ENCODE results near the gene POU3F3. TPM values are rescaled to one million over a fixed set of nuclear protein-coding genes. Genes with fewer than 3 reads are reported as not detected.

Gene POU3F3
- polyA plus RNA-seq, 3 donors: not detected

DNA sequence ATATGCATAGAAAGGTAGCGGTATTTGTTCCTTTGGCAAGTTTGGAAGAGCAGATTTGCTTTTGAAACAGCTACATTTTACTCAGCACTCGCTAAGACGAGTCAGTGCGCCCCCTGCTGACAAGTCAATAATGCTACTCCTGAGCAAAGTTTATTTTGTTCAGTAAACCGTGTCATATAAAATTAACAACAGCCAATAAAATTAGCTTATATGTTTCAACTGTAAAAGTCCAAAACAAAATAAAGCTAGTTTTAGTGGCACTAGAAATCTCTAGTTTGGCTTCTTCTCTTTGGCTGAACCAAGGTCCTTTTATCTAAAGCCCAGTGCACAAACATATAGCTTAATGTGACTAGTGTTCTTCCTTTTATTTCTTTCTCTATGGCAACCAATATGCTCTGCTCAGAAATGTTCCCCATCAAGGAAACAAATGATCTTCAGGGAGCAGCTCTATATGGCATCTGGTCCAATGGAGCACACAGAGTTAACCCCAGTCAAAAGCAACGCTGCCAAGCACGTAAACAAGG is 4.2 kb upstream of the POU3F3 start:
- Mint-ChIP-seq H3K4me1 (peaks cover 53% of the 10 kb centered on the region), H3K9me3 (peaks cover 0 to 32% (median 18%) of the 10 kb centered on the region in 7 donors), H3K27me3 (ENCODE audit: low read depth in 3 of 3) (peaks cover 96 to 100% (median 98%) of the 10 kb centered on the region in 3 donors), H3K27ac (no peak overlapping the region), H3K4me3 (peak overlapping the region in 1 of 2 donors; percentile 82), H3K36me3 (peaks cover 16 to 26% of the 10 kb centered on the region in 2 donors)
- intact Hi-C loops (cut with micrococcal nuclease): loop anchor here (5.0 kb wide), 1 partner anchor 407 kb away; no protein-coding TSS in a partner anchor
- peaks cover 88 to 97% of the 10 kb centered on the region in 2 donors for H3K27me3 ChIP-seq (ENCODE audit: control insufficient read depth in 2 of 2, insufficient read depth in 2 of 2, low read length in 2 of 2)
- peaks cover 30 to 38% of the 10 kb centered on the region in 2 donors for H3K4me1 ChIP-seq (ENCODE audit: control insufficient read depth in 1 of 2, insufficient read depth in 2 of 2, low read length in 2 of 2)
- 4% methylated on average over 4 of the region's 7 CpGs for WGBS (ENCODE audit: insufficient coverage)
- H2AFZ ChIP-seq (ENCODE audit: insufficient read depth, low read depth, low read length, poor library complexity, severe bottlenecking): no peak overlapping the region
- no peak overlapping the region for H3K27ac ChIP-seq (ENCODE audit: low read depth in 1 of 2, low read length in 2 of 2)
- no peak overlapping the region for H3K4me2 ChIP-seq (replicated peaks; ENCODE audit: extremely low read depth, low read length, poor library complexity, severe bottlenecking)
- no peaks in the 10 kb centered on the region for H3K79me2 ChIP-seq (ENCODE audit: insufficient read depth, low read length)
- H3K36me3 ChIP-seq (replicated peaks in 1 of 2; ENCODE audit: control insufficient read depth in 1 of 2, insufficient read depth in 2 of 2, low read length in 2 of 2): no peaks in the 10 kb centered on the region
- H3K4me3 ChIP-seq (replicated peaks in 1 of 3; ENCODE audit: low read depth in 2 of 3, low read length in 3 of 3): no peak overlapping the region
- H3K9me3 ChIP-seq (replicated peaks in 1 of 2; ENCODE audit: control insufficient read depth in 1 of 2, insufficient read depth in 1 of 2, low read length in 2 of 2): peaks cover 0 to 44% of the 10 kb centered on the region in 2 donors
- no peaks in the 10 kb centered on the region for H4K20me1 ChIP-seq (ENCODE audit: insufficient read depth, low read length)
- peak; percentile 51 to 69 (median 66) for DNase-seq
- TF ChIP-seq, protein P1, sequence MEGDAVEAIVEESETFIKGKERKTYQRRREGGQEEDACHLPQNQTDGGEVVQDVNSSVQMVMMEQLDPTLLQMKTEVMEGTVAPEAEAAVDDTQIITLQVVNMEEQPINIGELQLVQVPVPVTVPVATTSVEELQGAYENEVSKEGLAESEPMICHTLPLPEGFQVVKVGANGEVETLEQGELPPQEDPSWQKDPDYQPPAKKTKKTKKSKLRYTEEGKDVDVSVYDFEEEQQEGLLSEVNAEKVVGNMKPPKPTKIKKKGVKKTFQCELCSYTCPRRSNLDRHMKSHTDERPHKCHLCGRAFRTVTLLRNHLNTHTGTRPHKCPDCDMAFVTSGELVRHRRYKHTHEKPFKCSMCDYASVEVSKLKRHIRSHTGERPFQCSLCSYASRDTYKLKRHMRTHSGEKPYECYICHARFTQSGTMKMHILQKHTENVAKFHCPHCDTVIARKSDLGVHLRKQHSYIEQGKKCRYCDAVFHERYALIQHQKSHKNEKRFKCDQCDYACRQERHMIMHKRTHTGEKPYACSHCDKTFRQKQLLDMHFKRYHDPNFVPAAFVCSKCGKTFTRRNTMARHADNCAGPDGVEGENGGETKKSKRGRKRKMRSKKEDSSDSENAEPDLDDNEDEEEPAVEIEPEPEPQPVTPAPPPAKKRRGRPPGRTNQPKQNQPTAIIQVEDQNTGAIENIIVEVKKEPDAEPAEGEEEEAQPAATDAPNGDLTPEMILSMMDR (IDR thresholded peaks at IDR 0.05): peak; percentile 93
- H3K9ac ChIP-seq (ENCODE audit: insufficient read depth, low read length, poor library complexity, severe bottlenecking): no peak overlapping the region

DNA sequence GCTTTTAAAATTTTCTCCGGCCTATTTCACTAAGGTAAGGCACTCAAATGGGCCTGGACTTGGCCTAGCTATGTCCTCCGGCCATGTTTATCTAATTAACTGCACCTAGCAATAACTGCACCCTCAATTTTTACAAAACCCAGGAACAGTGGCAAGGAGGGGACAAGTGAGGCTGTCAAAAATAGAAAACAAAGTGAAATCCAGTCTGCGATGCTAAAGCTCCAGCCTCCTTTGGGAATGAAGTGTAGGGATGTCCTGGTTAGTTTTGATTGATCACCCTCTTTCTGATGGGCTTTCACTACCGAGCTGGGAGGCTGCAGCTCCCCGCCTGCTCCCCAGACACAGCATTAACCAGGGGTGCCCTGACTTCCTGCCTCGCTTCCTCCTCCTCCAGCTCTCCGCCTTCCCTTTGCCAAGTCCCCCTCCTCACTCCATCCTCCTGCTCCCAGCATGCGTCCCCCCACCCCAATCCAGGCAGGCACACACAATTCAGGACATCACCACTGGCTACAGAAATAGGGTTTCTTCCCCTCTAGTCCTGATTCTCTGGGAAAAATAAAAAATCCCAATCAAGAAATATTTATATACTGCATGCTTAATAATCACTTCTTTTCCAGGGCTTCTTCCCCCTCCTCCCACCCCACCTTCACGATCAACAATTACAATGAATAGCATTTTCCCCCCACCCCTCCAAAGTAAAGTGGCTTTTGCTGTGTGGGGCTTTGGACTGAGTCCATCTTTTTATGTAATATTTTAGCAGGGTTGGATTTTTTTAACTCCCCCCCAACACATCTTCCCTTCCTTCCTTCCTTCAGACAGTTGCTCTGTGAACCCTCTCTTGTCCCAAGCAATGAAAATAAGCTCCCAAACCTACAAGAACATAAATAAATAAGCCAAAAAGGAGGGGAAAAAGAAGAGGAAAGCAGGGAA is 3.3 kb upstream of the POU3F3 start:
- Mint-ChIP-seq H3K4me3 (peak overlapping the region in 1 of 2 donors; percentile 82), H3K9me3 (peaks cover 0 to 29% (median 18%) of the 10 kb centered on the region in 7 donors), H3K4me1 (peaks cover 47% of the 10 kb centered on the region), H3K27me3 (ENCODE audit: low read depth in 3 of 3) (peaks cover 89 to 96% (median 95%) of the 10 kb centered on the region in 3 donors), H3K27ac (no peak overlapping the region), H3K36me3 (peaks cover 18 to 25% of the 10 kb centered on the region in 2 donors)
- DNase-seq: no peak
- H3K36me3 ChIP-seq (replicated peaks in 1 of 2; ENCODE audit: control insufficient read depth in 1 of 2, insufficient read depth in 2 of 2, low read length in 2 of 2): no peaks in the 10 kb centered on the region
- peaks cover 26 to 36% of the 10 kb centered on the region in 2 donors for H3K4me1 ChIP-seq (ENCODE audit: control insufficient read depth in 1 of 2, insufficient read depth in 2 of 2, low read length in 2 of 2)
- no peak overlapping the region for H3K4me2 ChIP-seq (replicated peaks; ENCODE audit: extremely low read depth, low read length, poor library complexity, severe bottlenecking)
- no peaks in the 10 kb centered on the region for H3K79me2 ChIP-seq (ENCODE audit: insufficient read depth, low read length)
- H3K27me3 ChIP-seq (ENCODE audit: control insufficient read depth in 2 of 2, insufficient read depth in 2 of 2, low read length in 2 of 2): peaks cover 80 to 89% of the 10 kb centered on the region in 2 donors
- no peak overlapping the region for H3K9ac ChIP-seq (ENCODE audit: insufficient read depth, low read length, poor library complexity, severe bottlenecking)
- no peak overlapping the region for H3K4me3 ChIP-seq (replicated peaks in 1 of 3; ENCODE audit: low read depth in 2 of 3, low read length in 3 of 3)
- H3K27ac ChIP-seq (ENCODE audit: low read depth in 1 of 2, low read length in 2 of 2): no peak overlapping the region
- WGBS (ENCODE audit: insufficient coverage): 7% methylated on average over 5 of the region's 9 CpGs
- intact Hi-C loops (cut with micrococcal nuclease): no loop called here
- H4K20me1 ChIP-seq (ENCODE audit: insufficient read depth, low read length): no peaks in the 10 kb centered on the region
- TF ChIP-seq, protein P1 (IDR thresholded peaks at IDR 0.05): no peak
- peaks cover 0 to 37% of the 10 kb centered on the region in 2 donors for H3K9me3 ChIP-seq (replicated peaks in 1 of 2; ENCODE audit: control insufficient read depth in 1 of 2, insufficient read depth in 1 of 2, low read length in 2 of 2)
- no peak overlapping the region for H2AFZ ChIP-seq (ENCODE audit: insufficient read depth, low read depth, low read length, poor library complexity, severe bottlenecking)
